BJ (cell line): ENCODE results near the gene MBTPS1. TPM values are rescaled to one million over a fixed set of nuclear protein-coding genes. Genes with fewer than 3 reads are reported as not detected.

Experiments
- CTCF ChIA-PET: fragments of 350-600 bp; formaldehyde crosslinking; extraction: SDS; loops from one replicate; lab custom pipeline; 2021; ENCODE audit warnings: antibody characterized with exemption, inconsistent platforms; lab: Yijun Ruan, JAX
- POLR2A ChIA-PET: fragments of 300-600 bp; sonication (Branson Sonifier 250); formaldehyde crosslinking; extraction: SDS; loops from one replicate; lab custom pipeline; 2021; ENCODE audit warnings: antibody characterized with exemption; lab: Charles Lee
- DNase-seq: peaks from one replicate; pipeline ENCODE4 v3.0.0-alpha.2; 2011; ENCODE audit warnings: low read depth
- H3K27me3 ChIP-seq: 2 replicates; pipeline ENCODE4 v1.6.0; 2011; ENCODE audit warnings: low read length; ENCODE audit not compliant: control insufficient read depth, insufficient read depth
- H3K36me3 ChIP-seq: 2 replicates; pipeline ENCODE4 v1.5.1; 2011; ENCODE audit warnings: low read length; ENCODE audit not compliant: control insufficient read depth, insufficient read depth
- H3K4me3 ChIP-seq: 2 replicates; pipeline ENCODE4 v1.5.1; 2011; ENCODE audit warnings: low read depth, mild to moderate bottlenecking, control low read depth, low read length
- polyA plus RNA-seq: library from polyadenylated mRNA; depleted of rRNA; stranded (reverse); fragments of >200 nt; gene quantifications from 2 replicates; pipeline ENCODE4 v1.2.3, GENCODE V29; 2011
- TF ChIP-seq, protein P1 (sequence below): IDR thresholded peaks from 2 replicates; pipeline ENCODE4 v1.5.1; 2011; ENCODE audit warnings: low read depth, mild to moderate bottlenecking, control low read depth, inconsistent platforms, low read length, moderate library complexity; ENCODE audit not compliant: insufficient read depth

Gene MBTPS1
- polyA plus RNA-seq, 1 experiment, result 72.6 TPM

DNA sequence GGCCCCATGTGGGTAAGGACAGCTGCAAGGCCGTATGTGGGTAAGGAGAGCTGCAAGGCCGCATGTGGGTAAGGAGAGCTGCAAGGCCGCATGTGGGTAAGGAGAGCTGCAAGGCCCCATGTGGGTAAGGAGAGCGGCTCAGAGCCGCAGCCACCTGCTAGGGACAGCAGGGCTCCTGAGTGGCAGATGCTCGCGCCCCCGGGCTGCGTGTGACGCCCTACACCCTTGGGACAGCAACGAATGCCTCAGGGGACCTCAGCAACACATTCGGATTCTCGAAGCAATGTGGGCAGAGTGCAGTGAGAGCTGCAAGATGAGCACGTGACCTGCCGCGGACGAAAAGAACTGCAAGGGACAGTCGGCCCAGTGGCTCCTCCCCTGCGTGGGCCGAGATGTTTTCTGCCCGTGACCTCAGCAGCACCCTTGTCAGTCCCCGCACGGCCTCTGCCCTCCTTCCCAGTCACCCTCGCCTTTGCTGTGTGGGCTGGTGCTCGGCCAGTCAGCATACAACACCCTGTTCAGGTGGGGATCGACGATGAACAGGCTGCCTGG, 64.6 kb downstream of the MBTPS1 start:
- ChIA-PET CTCF (no interaction called here), POLR2A (no interaction called here)
- Histone ChIP-seq H3K4me3 (no peak overlapping the region), H3K36me3 (peaks cover 31% of the 10 kb centered on the region), H3K27me3 (no peaks in the 10 kb centered on the region)
- DNase-seq, result no peak
- TF ChIP-seq, protein P1, sequence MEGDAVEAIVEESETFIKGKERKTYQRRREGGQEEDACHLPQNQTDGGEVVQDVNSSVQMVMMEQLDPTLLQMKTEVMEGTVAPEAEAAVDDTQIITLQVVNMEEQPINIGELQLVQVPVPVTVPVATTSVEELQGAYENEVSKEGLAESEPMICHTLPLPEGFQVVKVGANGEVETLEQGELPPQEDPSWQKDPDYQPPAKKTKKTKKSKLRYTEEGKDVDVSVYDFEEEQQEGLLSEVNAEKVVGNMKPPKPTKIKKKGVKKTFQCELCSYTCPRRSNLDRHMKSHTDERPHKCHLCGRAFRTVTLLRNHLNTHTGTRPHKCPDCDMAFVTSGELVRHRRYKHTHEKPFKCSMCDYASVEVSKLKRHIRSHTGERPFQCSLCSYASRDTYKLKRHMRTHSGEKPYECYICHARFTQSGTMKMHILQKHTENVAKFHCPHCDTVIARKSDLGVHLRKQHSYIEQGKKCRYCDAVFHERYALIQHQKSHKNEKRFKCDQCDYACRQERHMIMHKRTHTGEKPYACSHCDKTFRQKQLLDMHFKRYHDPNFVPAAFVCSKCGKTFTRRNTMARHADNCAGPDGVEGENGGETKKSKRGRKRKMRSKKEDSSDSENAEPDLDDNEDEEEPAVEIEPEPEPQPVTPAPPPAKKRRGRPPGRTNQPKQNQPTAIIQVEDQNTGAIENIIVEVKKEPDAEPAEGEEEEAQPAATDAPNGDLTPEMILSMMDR, result no peak

DNA sequence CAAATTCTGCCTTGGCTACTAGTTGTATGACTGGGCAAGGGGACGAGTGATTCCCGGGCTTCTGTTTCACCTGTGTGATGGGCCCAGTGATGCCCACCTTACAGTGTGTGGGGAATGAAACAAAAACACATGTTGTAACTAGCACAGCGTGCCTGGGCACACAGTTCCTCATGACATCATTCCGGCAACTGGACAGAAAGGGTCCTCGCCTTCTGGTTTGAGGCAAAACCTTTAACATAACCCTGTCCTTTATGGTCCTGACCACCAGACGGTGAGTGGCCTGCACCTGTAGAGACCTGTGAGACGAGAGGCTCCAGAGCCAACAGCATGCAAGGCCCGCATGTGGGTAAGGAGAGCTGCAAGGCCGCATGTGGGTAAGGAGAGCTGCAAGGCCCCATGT, 66.4 kb downstream of the MBTPS1 start:
- POLR2A ChIA-PET, result no interaction called here
- TF ChIP-seq, protein P1, result no peak
- no peak overlapping the region for H3K4me3 ChIP-seq
- H3K36me3 ChIP-seq, result peaks cover 26% of the 10 kb centered on the region
- no peak for DNase-seq
- CTCF ChIA-PET, result interaction anchor here (1.0 kb wide), 1 partner anchor 123 kb away, joined by 3 read pairs; no protein-coding TSS in a partner anchor
- no peaks in the 10 kb centered on the region for H3K27me3 ChIP-seq

DNA sequence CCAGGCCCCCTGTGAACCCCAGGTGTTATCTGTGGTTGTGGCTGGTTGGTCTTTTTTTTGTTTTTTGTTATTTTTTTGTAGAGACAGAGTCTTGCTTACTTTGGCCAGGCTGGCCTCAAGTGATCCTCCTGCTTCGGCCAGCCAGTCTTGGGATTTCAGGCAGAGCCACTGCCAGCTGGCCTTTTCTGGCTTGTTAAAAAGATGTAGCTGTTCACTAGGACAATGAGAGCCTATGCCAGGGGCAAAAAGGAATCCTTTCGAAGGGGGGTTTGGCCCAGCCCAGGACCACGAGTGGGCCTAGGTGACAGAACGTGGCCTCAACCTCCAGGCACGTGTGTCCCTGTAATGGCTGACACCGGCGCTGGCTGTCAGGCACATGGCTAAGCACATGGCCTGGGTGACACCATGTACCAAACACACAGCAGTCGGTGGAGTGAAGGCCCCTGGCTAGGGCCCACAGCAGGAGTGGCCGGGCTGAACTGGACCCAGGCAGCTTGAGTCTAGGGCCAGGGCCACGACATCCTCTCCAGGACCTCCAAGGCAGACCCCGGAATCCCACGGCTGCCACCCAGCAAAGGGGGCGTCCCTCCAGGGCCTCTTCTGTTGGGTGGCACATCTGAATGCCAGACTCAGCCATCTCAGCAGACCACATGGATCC, 67.2 kb downstream of the MBTPS1 start:
- CTCF ChIA-PET, result no interaction called here
- no peak for DNase-seq
- H3K4me3 ChIP-seq, result no peak overlapping the region
- peaks cover 19% of the 10 kb centered on the region for H3K36me3 ChIP-seq
- TF ChIP-seq, protein P1, result no peak
- H3K27me3 ChIP-seq, result no peaks in the 10 kb centered on the region
- POLR2A ChIA-PET, result no interaction called here

DNA sequence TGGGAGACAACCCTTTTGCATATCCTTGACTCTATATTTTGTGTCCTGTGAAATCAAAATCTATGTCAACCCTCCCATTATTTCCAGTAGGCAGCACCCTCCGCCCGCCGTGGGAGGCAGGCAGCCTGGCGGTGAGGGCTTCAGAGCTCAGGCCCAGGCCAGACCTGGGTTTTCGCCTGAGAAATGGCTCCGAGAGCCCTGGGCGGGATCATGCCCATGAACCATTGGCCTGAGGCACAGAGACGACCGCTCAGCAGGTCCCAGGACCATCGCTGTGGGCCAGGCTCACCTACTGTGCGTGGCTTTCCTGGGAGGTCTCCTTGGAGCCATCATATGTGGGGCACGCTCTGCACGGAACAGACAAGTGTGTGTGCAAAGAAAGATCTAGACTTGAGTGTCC, 67.9 kb downstream of the MBTPS1 start:
- no peak for DNase-seq
- TF ChIP-seq, protein P1, result no peak
- no peaks in the 10 kb centered on the region for H3K27me3 ChIP-seq
- ChIA-PET CTCF (interaction anchor here (1.0 to 1.4 kb wide), 2 partner anchors 12 to 17 kb away, joined by 4 to 6 read pairs; no protein-coding TSS in a partner anchor), POLR2A (no interaction called here)
- H3K36me3 ChIP-seq, result peaks cover 14% of the 10 kb centered on the region
- H3K4me3 ChIP-seq, result no peak overlapping the region

DNA sequence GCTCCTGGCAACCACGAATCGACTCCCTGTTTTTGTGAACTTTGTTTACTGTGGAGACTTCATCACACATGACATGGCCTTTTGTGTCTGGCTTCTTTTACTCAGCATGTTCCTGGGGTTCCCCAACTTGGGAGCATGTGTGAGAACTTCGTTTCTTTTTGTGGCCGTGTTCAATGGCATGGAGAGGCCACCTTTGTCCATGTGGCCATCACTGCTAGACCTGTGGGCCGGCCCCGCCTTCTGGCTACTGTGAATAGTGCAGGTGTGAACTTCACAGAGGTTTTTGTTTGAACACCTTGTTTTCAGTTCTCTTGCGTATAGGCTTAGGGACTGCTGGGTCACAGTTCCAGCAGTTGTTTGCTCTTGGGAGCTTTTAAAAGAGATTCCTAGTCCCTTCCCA, 68.5 kb downstream of the MBTPS1 start:
- Histone ChIP-seq H3K4me3 (no peak overlapping the region), H3K36me3 (peaks cover 12% of the 10 kb centered on the region), H3K27me3 (no peaks in the 10 kb centered on the region)
- ChIA-PET CTCF (interaction anchor here (1.0 to 2.2 kb wide), 3 partner anchors 12 to 91 kb away, joined by 4 to 7 read pairs (median 6); no protein-coding TSS in a partner anchor), POLR2A (no interaction called here)
- TF ChIP-seq, protein P1, result no peak
- DNase-seq, result no peak
